Neural cell (in vitro differentiated cells): ENCODE measurements around the gene ARHGEF37. TPM values are rescaled to one million over a fixed set of nuclear protein-coding genes. Genes with fewer than 3 reads are reported as not detected.

Source experiments
- H2AFZ ChIP-seq: fragments of 200-600, 300-800 bp; sonication (generic), shearing (Covaris generic); 2 replicates; pipeline ENCODE4 v1.6.0; 2014; ENCODE audit warnings: low read depth, mild to moderate bottlenecking, antibody characterized with exemption, low read length, moderate library complexity
- H3F3A ChIP-seq: fragments of 200-600 bp; shearing (Covaris generic); 2 replicates; pipeline ENCODE4 v1.6.1; 2016; ENCODE audit warnings: mild to moderate bottlenecking, moderate library complexity, mixed read lengths, antibody characterized with exemption, low read length; ENCODE audit not compliant: insufficient read depth, poor library complexity, severe bottlenecking
- H3K27ac ChIP-seq: fragments of 200-600, 300-800 bp; sonication (generic), shearing (Covaris generic); 2 replicates; pipeline ENCODE4 v1.5.1; 2014; ENCODE audit warnings: mild to moderate bottlenecking, low read length, moderate library complexity
- H3K27me3 ChIP-seq: fragments of 300-800, 200-600 bp; sonication (generic), shearing (Covaris generic); 2 replicates; pipeline ENCODE4 v1.6.0; 2014; ENCODE audit warnings: mild to moderate bottlenecking, low read depth, low read length, moderate library complexity; ENCODE audit not compliant: insufficient read depth
- H3K36me3 ChIP-seq: fragments of 300-800, 200-600 bp; sonication (generic), shearing (Covaris generic); 2 replicates; pipeline ENCODE4 v1.5.1; 2014; ENCODE audit warnings: mild to moderate bottlenecking, antibody characterized with exemption, low read length, moderate library complexity; ENCODE audit not compliant: insufficient read depth
- H3K4me2 ChIP-seq: fragments of 300-800, 200-600 bp; sonication (generic), shearing (Covaris generic); 2 replicates; pipeline ENCODE4 v1.6.0; 2014; ENCODE audit warnings: mild to moderate bottlenecking, low read length
- H3K4me3 ChIP-seq: fragments of 300-800, 200-600 bp; sonication (generic), shearing (Covaris generic); 2 replicates; pipeline ENCODE4 v1.5.1; 2014; ENCODE audit warnings: mild to moderate bottlenecking, low read length, moderate library complexity
- H3K79me2 ChIP-seq: fragments of 200-600 bp; shearing (Covaris generic); replicated peaks from 2 replicates; pipeline ENCODE4 v1.6.0; 2014; ENCODE audit warnings: mild to moderate bottlenecking, low read length, moderate library complexity; ENCODE audit not compliant: insufficient read depth
- H3K9ac ChIP-seq: fragments of 300-800, 200-600 bp; sonication (generic), shearing (Covaris generic); 2 replicates; pipeline ENCODE4 v1.6.1; 2016; ENCODE audit warnings: mild to moderate bottlenecking, low read length, mixed read lengths
- H3K9me2 ChIP-seq: fragments of 200-600 bp; shearing (Covaris generic); 2 replicates; pipeline ENCODE4 v1.6.1; 2016; ENCODE audit warnings: mild to moderate bottlenecking, low read length, mixed read lengths; ENCODE audit not compliant: insufficient read depth
- H3K9me3 ChIP-seq: fragments of 200-600, 300-800 bp; sonication (generic), shearing (Covaris generic); 2 replicates; pipeline ENCODE4 v1.6.1; 2016; ENCODE audit warnings: mild to moderate bottlenecking, mixed run types, low read length, moderate library complexity, mixed read lengths
- H4K20me1 ChIP-seq: fragments of 200-600 bp; shearing (Covaris generic); 2 replicates; pipeline ENCODE4 v1.6.1; 2016; ENCODE audit warnings: mild to moderate bottlenecking, mixed run types; ENCODE audit not compliant: insufficient read depth
- EP300 ChIP-seq: fragments of 450-650 bp; conservative IDR thresholded peaks from 2 replicates; pipeline ENCODE4 v1.6.1; 2014; ENCODE audit warnings: antibody characterized with exemption, mild to moderate bottlenecking, moderate library complexity; ENCODE audit not compliant: poor library complexity, severe bottlenecking
- EZH2 ChIP-seq: fragments of 200-600, 300-800 bp; shearing (Covaris generic), sonication (generic); IDR thresholded peaks from 2 replicates; pipeline ENCODE4 v1.6.1; 2014; ENCODE audit warnings: antibody characterized with exemption, low read length, borderline replicate concordance, mild to moderate bottlenecking; ENCODE audit not compliant: insufficient read depth, poor library complexity, severe bottlenecking
- MXI1 ChIP-seq: fragments of 450-650 bp; conservative IDR thresholded peaks from 2 replicates; pipeline ENCODE4 v1.6.1; 2014; ENCODE audit warnings: antibody characterized with exemption, mild to moderate bottlenecking; ENCODE audit not compliant: poor library complexity, severe bottlenecking
- POLR2AphosphoS5 ChIP-seq: IDR thresholded peaks from 2 replicates; pipeline ENCODE4 v1.6.1; 2012
- RAD21 ChIP-seq: fragments of 450-650 bp; conservative IDR thresholded peaks from 2 replicates; pipeline ENCODE4 v1.6.1; 2014; ENCODE audit warnings: antibody characterized with exemption, mild to moderate bottlenecking, moderate library complexity
- SMC3 ChIP-seq: fragments of 450-650 bp; conservative IDR thresholded peaks from 2 replicates; pipeline ENCODE4 v1.6.1; 2014; ENCODE audit warnings: antibody characterized with exemption, mild to moderate bottlenecking, moderate library complexity; ENCODE audit not compliant: poor library complexity
- TAF1 ChIP-seq: IDR thresholded peaks from 2 replicates; pipeline ENCODE4 v1.6.1; 2012; ENCODE audit warnings: low read depth
- polyA plus RNA-seq: library from polyadenylated mRNA; depleted of rRNA; stranded (reverse); fragments of >200 nt; gene quantifications from 2 replicates; pipeline ENCODE4 v1.2.3, GENCODE V29; 2014
- TF ChIP-seq, protein P1 (sequence below): IDR thresholded peaks from 2 replicates; pipeline ENCODE4 v1.6.1; 2012; ENCODE audit warnings: borderline replicate concordance
- TF ChIP-seq, protein P2 (sequence below): fragments of 450-650 bp; IDR thresholded peaks from 2 replicates; pipeline ENCODE4 v1.5.1; 2014; ENCODE audit warnings: antibody characterized with exemption, mild to moderate bottlenecking, moderate library complexity; ENCODE audit not compliant: poor library complexity, severe bottlenecking

Gene ARHGEF37
- polyA plus RNA-seq, 1 donor from 2014 or later, result 0.53 TPM

DNA sequence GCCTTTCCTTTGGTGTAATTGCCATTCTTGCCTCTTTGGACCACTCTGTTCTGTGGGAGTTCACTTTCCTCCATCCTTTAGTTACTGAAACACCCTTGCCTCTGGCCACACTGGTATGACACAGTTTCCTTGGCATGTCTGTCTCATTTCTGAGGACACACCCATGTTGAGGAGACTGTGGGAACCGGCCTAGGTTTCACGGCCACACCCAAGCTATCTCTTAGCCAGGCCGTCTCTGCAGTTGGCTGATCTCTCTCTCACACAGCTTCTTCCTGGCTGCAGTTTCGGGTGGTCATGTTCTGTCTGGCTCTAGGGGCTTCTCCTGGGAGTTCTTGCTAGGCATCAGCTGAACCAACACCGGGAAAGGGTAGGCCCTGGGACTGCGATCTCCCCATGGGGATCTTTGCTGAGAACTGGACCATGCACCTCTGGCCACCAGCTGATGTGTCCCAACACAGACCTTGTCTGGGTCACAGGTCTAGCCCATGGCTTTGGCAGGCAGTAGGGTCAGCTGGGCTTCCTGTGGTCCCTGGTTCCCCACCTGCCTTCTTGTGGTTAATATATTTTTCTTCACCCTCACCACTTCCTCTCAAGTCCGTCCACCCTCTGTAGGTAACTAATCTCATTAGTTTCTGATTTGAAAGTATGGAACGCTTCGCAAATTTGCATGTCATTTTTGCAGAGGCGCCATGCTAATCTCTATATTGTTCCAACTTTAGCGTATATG, 24.9 kb downstream of the ARHGEF37 start:
- Histone ChIP-seq H3K9ac (no peak overlapping the region), H3F3A (no peaks in the 10 kb centered on the region), H3K36me3 (no peaks in the 10 kb centered on the region), H3K9me3 (no peaks in the 10 kb centered on the region), H2AFZ (no peak overlapping the region), H3K27ac (no peak overlapping the region), H3K9me2 (no peaks in the 10 kb centered on the region), H3K27me3 (no peaks in the 10 kb centered on the region), H3K4me3 (no peak overlapping the region), H4K20me1 (no peaks in the 10 kb centered on the region), H3K79me2 (no peaks in the 10 kb centered on the region), H3K4me2 (no peak overlapping the region)
- no peak for TF ChIP-seq EP300
- no peak for TF ChIP-seq POLR2AphosphoS5
- TF ChIP-seq RAD21, result no peak
- TF ChIP-seq, protein P1, sequence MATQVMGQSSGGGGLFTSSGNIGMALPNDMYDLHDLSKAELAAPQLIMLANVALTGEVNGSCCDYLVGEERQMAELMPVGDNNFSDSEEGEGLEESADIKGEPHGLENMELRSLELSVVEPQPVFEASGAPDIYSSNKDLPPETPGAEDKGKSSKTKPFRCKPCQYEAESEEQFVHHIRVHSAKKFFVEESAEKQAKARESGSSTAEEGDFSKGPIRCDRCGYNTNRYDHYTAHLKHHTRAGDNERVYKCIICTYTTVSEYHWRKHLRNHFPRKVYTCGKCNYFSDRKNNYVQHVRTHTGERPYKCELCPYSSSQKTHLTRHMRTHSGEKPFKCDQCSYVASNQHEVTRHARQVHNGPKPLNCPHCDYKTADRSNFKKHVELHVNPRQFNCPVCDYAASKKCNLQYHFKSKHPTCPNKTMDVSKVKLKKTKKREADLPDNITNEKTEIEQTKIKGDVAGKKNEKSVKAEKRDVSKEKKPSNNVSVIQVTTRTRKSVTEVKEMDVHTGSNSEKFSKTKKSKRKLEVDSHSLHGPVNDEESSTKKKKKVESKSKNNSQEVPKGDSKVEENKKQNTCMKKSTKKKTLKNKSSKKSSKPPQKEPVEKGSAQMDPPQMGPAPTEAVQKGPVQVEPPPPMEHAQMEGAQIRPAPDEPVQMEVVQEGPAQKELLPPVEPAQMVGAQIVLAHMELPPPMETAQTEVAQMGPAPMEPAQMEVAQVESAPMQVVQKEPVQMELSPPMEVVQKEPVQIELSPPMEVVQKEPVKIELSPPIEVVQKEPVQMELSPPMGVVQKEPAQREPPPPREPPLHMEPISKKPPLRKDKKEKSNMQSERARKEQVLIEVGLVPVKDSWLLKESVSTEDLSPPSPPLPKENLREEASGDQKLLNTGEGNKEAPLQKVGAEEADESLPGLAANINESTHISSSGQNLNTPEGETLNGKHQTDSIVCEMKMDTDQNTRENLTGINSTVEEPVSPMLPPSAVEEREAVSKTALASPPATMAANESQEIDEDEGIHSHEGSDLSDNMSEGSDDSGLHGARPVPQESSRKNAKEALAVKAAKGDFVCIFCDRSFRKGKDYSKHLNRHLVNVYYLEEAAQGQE, result no peak
- TF ChIP-seq SMC3, result no peak
- TF ChIP-seq EZH2, result no peak
- TF ChIP-seq MXI1, result no peak
- TF ChIP-seq, protein P2, sequence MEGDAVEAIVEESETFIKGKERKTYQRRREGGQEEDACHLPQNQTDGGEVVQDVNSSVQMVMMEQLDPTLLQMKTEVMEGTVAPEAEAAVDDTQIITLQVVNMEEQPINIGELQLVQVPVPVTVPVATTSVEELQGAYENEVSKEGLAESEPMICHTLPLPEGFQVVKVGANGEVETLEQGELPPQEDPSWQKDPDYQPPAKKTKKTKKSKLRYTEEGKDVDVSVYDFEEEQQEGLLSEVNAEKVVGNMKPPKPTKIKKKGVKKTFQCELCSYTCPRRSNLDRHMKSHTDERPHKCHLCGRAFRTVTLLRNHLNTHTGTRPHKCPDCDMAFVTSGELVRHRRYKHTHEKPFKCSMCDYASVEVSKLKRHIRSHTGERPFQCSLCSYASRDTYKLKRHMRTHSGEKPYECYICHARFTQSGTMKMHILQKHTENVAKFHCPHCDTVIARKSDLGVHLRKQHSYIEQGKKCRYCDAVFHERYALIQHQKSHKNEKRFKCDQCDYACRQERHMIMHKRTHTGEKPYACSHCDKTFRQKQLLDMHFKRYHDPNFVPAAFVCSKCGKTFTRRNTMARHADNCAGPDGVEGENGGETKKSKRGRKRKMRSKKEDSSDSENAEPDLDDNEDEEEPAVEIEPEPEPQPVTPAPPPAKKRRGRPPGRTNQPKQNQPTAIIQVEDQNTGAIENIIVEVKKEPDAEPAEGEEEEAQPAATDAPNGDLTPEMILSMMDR, result no peak
- no peak for TF ChIP-seq TAF1

DNA sequence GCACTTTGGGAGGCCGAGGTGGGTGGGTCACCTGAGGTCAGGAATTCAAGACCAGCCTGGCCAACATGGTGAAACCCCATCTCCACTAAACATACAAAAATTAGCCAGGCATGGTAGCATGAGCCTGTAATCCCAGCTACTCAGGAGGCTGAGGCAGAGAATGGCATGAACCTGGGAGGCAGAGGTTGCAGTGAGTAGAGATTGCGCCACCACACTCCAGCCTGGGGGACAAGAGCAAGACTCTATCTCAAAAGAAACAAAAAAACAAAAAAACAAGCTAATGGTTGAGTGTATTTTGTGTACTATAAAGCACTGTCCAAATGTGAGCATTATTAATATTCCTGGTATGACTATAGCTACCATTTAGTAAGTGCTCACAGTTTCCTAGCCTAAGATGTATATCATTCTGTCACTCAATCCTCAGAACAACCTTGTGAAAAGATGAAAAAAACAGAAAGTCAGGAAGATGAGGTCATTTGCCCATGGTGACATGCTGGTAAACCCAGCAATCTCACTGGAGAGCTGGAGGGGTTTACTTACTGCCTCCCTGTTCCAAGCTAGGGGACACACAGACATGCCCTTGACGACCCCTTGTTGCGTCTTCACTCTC, 27.7 kb downstream of the ARHGEF37 start:
- H3K9ac ChIP-seq, result no peak overlapping the region
- H3F3A ChIP-seq, result no peaks in the 10 kb centered on the region
- no peak overlapping the region for H3K4me3 ChIP-seq
- no peaks in the 10 kb centered on the region for H3K36me3 ChIP-seq
- H4K20me1 ChIP-seq, result no peaks in the 10 kb centered on the region
- no peaks in the 10 kb centered on the region for H3K9me3 ChIP-seq
- H3K27me3 ChIP-seq, result no peaks in the 10 kb centered on the region
- no peak overlapping the region for H2AFZ ChIP-seq
- H3K27ac ChIP-seq, result no peak overlapping the region
- H3K79me2 ChIP-seq, result no peaks in the 10 kb centered on the region
- no peak overlapping the region for H3K4me2 ChIP-seq
- TF ChIP-seq MXI1 (no peak), POLR2AphosphoS5 (no peak), EP300 (no peak), SMC3 (no peak), TAF1 (no peak), EZH2 (no peak), RAD21 (no peak)
- TF ChIP-seq, protein P2, result no peak
- TF ChIP-seq, protein P1, result no peak
- H3K9me2 ChIP-seq, result no peaks in the 10 kb centered on the region
